Large intestine (tissue), 3 donors: ENCODE results near the gene ADCY9. TPM values are rescaled to one million over a fixed set of nuclear protein-coding genes. Genes with fewer than 3 reads are reported as not detected.

Source experiments
- DNase-seq, 2 donors: peaks; one replicate each; pipeline versions ENCODE4 v3.0.0 to v3.0.0-alpha.2; 2013
- H3K27ac ChIP-seq: one replicate; pipeline ENCODE4 v1.5.1; 2013; ENCODE audit warnings: low read length
- H3K27me3 ChIP-seq: 2 replicates; pipeline ENCODE4 v1.6.1; 2013; ENCODE audit warnings: low read length; ENCODE audit not compliant: control insufficient read depth, insufficient read depth
- H3K36me3 ChIP-seq: 2 replicates; pipeline ENCODE4 v1.6.1; 2013; ENCODE audit warnings: low read length; ENCODE audit not compliant: control insufficient read depth, insufficient read depth
- H3K4me1 ChIP-seq: one replicate; pipeline ENCODE4 v1.6.1; 2013; ENCODE audit warnings: low read length; ENCODE audit not compliant: control insufficient read depth, insufficient read depth
- H3K4me3 ChIP-seq: one replicate; pipeline ENCODE4 v1.5.1; 2013; ENCODE audit warnings: low read length
- H3K9me3 ChIP-seq: one replicate; pipeline ENCODE4 v1.6.1; 2013; ENCODE audit warnings: mild to moderate bottlenecking, low read depth, low read length, moderate library complexity; ENCODE audit not compliant: control insufficient read depth
- WGBS: methylation state at CpG from one replicate; pipeline ENCODE4 v1.1.5; 2013; ENCODE audit warnings: low lambda C conversion rate; ENCODE audit not compliant: insufficient coverage; 5-methylcytosine and 5-hydroxymethylcytosine counted together
- polyA plus RNA-seq: library from polyadenylated mRNA; unstranded; fragments of 120-200 nt; gene quantifications from one replicate; pipeline ENCODE4 v1.2.1, GENCODE V29; 2013

The ADCY9 gene
- polyA plus RNA-seq, 1 donor, result 8.1 TPM

GRCh38 chr16:3992297-3993051, 123.8 kb downstream of the ADCY9 start:
- no peaks in the 10 kb centered on the region for H3K27me3 ChIP-seq
- H3K9me3 ChIP-seq, result no peaks in the 10 kb centered on the region
- H3K27ac ChIP-seq, result no peak overlapping the region
- 100% methylated on average over 2 of the region's 35 CpGs for WGBS
- H3K4me1 ChIP-seq, result no peaks in the 10 kb centered on the region
- peaks cover 6% of the 10 kb centered on the region for H3K36me3 ChIP-seq
- no peak for DNase-seq
- no peak overlapping the region for H3K4me3 ChIP-seq

GRCh38 chr16:3988824-3989223, 127.4 kb downstream of the ADCY9 start:
- no peaks in the 10 kb centered on the region for H3K27me3 ChIP-seq
- no peak overlapping the region for H3K4me3 ChIP-seq
- H3K36me3 ChIP-seq, result peaks cover 5% of the 10 kb centered on the region
- no peaks in the 10 kb centered on the region for H3K9me3 ChIP-seq
- no peak for DNase-seq
- WGBS, result no CpG with 5 or more reads among the region's 10 CpGs
- H3K27ac ChIP-seq, result no peak overlapping the region
- no peaks in the 10 kb centered on the region for H3K4me1 ChIP-seq

- no CpG with 5 or more reads among the region's 9 CpGs for WGBS
- Histone ChIP-seq H3K4me1 (peaks cover 2% of the 10 kb centered on the region), H3K4me3 (no peak overlapping the region), H3K27ac (no peak overlapping the region), H3K9me3 (peaks cover under 1% of the 10 kb centered on the region), H3K27me3 (no peaks in the 10 kb centered on the region), H3K36me3 (peaks cover 5% of the 10 kb centered on the region)
- no peak for DNase-seq
These were observed 128.2 kb downstream of the ADCY9 start for GRCh38 chr16:3988011-3988410.

GRCh38 chr16:3987231-3987630, 129.0 kb downstream of the ADCY9 start:
- H3K27ac ChIP-seq, result no peak overlapping the region
- no peak overlapping the region for H3K4me3 ChIP-seq
- no peak for DNase-seq
- H3K9me3 ChIP-seq, result peaks cover 4% of the 10 kb centered on the region
- peaks cover 5% of the 10 kb centered on the region for H3K4me1 ChIP-seq
- no peaks in the 10 kb centered on the region for H3K27me3 ChIP-seq
- H3K36me3 ChIP-seq, result peaks cover 10% of the 10 kb centered on the region
- no CpG with 5 or more reads among the region's 13 CpGs for WGBS

- Histone ChIP-seq H3K9me3 (peaks cover 4% of the 10 kb centered on the region), H3K4me3 (no peak overlapping the region), H3K36me3 (peaks cover 15% of the 10 kb centered on the region), H3K27me3 (no peaks in the 10 kb centered on the region), H3K4me1 (peaks cover 5% of the 10 kb centered on the region), H3K27ac (no peak overlapping the region)
- WGBS, result 93% methylated on average over 2 of the region's 13 CpGs
- no peak for DNase-seq
These were observed 130.1 kb downstream of the ADCY9 start for GRCh38 chr16:3986235-3986544.

- peaks cover 19% of the 10 kb centered on the region for H3K36me3 ChIP-seq
- DNase-seq, result no peak
- WGBS, result no CpG with 5 or more reads among the region's 31 CpGs
- H3K4me1 ChIP-seq, result peaks cover 5% of the 10 kb centered on the region
- H3K9me3 ChIP-seq, result peaks cover 4% of the 10 kb centered on the region
- no peak overlapping the region for H3K27ac ChIP-seq
- no peak overlapping the region for H3K4me3 ChIP-seq
- H3K27me3 ChIP-seq, result no peaks in the 10 kb centered on the region
These were observed 131.9 kb downstream of the ADCY9 start for GRCh38 chr16:3984111-3985060.

- peaks cover 5% of the 10 kb centered on the region for H3K4me1 ChIP-seq
- no peak overlapping the region for H3K27ac ChIP-seq
- H3K36me3 ChIP-seq, result peaks cover 23% of the 10 kb centered on the region
- 0% methylated on average over 1 of the region's 22 CpGs for WGBS
- peak; percentile 64 to 67 for DNase-seq
- H3K9me3 ChIP-seq, result peaks cover 4% of the 10 kb centered on the region
- no peaks in the 10 kb centered on the region for H3K27me3 ChIP-seq
- no peak overlapping the region for H3K4me3 ChIP-seq
These were observed 133.1 kb downstream of the ADCY9 start for GRCh38 chr16:3983081-3983520.

GRCh38 chr16:3982216-3982615, 134.0 kb downstream of the ADCY9 start:
- peaks cover 23% of the 10 kb centered on the region for H3K36me3 ChIP-seq
- H3K4me3 ChIP-seq, result no peak overlapping the region
- peaks cover 5% of the 10 kb centered on the region for H3K4me1 ChIP-seq
- H3K27me3 ChIP-seq, result no peaks in the 10 kb centered on the region
- H3K27ac ChIP-seq, result no peak overlapping the region
- DNase-seq, result no peak
- WGBS, result no CpG with 5 or more reads among the region's 13 CpGs
- H3K9me3 ChIP-seq, result peaks cover 4% of the 10 kb centered on the region

- DNase-seq, result peak; percentile 20 to 32
- Histone ChIP-seq H3K27ac (peak overlapping the region; percentile 69), H3K36me3 (peaks cover 27% of the 10 kb centered on the region), H3K4me1 (peaks cover 5% of the 10 kb centered on the region), H3K4me3 (no peak overlapping the region), H3K9me3 (peaks cover 4% of the 10 kb centered on the region), H3K27me3 (no peaks in the 10 kb centered on the region)
- WGBS, result no CpG with 5 or more reads among the region's 20 CpGs
These were observed 135.8 kb downstream of the ADCY9 start for GRCh38 chr16:3980253-3981111.

GRCh38 chr16:3979518-3979917, 136.7 kb downstream of the ADCY9 start:
- WGBS, result no CpG with 5 or more reads among the region's 12 CpGs
- Histone ChIP-seq H3K4me3 (no peak overlapping the region), H3K9me3 (peaks cover 4% of the 10 kb centered on the region), H3K27ac (no peak overlapping the region), H3K27me3 (no peaks in the 10 kb centered on the region), H3K36me3 (peaks cover 27% of the 10 kb centered on the region), H3K4me1 (peaks cover 5% of the 10 kb centered on the region)
- DNase-seq, result no peak
